Bronchial epithelial cell (primary cell): ENCODE measurements around the gene ZBTB45. TPM values are rescaled to one million over a fixed set of nuclear protein-coding genes. Genes with fewer than 3 reads are reported as not detected.
A peak's percentile ranks its signal among the peaks of the same experiment; 100 is the strongest.

Experiments
- DNase-seq: peaks from one replicate; pipeline ENCODE4 v3.0.0-alpha.2; 2010; ENCODE audit warnings: low read depth
- FAIRE-seq: peaks from 2 replicates; lab custom pipeline; 2011; peaks lifted over from hg19 to GRCh38; lab: Jason Lieb, UNC
- H3K27me3 ChIP-seq: 2 replicates; pipeline ENCODE4 v1.5.1; 2011; ENCODE audit warnings: low read length; ENCODE audit not compliant: control insufficient read depth, insufficient read depth
- H3K36me3 ChIP-seq: 2 replicates; pipeline ENCODE4 v1.5.1; 2011; ENCODE audit warnings: low read length; ENCODE audit not compliant: control insufficient read depth, insufficient read depth
- H3K4me3 ChIP-seq: 2 replicates; pipeline ENCODE4 v1.5.1; 2011; ENCODE audit warnings: mild to moderate bottlenecking, low read depth, low read length, control low read depth
- CTCF ChIP-seq: IDR thresholded peaks from 2 replicates; pipeline ENCODE4 v1.5.1; 2011; ENCODE audit warnings: mild to moderate bottlenecking, moderate library complexity, low read length, control low read depth, inconsistent platforms; ENCODE audit not compliant: insufficient read depth, severe bottlenecking
- total RNA-seq: library from RNA; depleted of rRNA; stranded (reverse); fragments of >200 nt; gene quantifications from 2 replicates; pipeline ENCODE4 v1.2.1, GENCODE V29; 2014

Gene ZBTB45
- total RNA-seq, 1 donor from 2014 or later: 3.4 TPM

- no peak for FAIRE-seq
- H3K36me3 ChIP-seq: peaks cover 16% of the 10 kb centered on the region
- no peak overlapping the region for H3K4me3 ChIP-seq
Measured at GRCh38 chr19:58469241-58470013, 50.2 kb downstream of the ZBTB45 start.

GRCh38 chr19:58468216-58468839 lies 51.3 kb downstream of the ZBTB45 start:
- H3K36me3 ChIP-seq: peaks cover 14% of the 10 kb centered on the region
- H3K27me3 ChIP-seq: no peaks in the 10 kb centered on the region
- DNase-seq (peak; percentile 40), FAIRE-seq (peak; percentile 13)
- no peak overlapping the region for H3K4me3 ChIP-seq
- TF ChIP-seq CTCF: peak; percentile 8

More at GRCh38 chr19:58469241-58470013, 50.2 kb downstream of the ZBTB45 start:
- no peak for TF ChIP-seq CTCF
- DNase-seq: no peak
- no peaks in the 10 kb centered on the region for H3K27me3 ChIP-seq

GRCh38 chr19:58466760-58467589 lies 52.6 kb downstream of the ZBTB45 start, which contains the start of gene ZNF324:
TSS of gene ZNF324 (plus strand) at chr19:58467080. CDS start at chr19:58469186, 2,106 bp downstream.
- FAIRE-seq (no peak), DNase-seq (peak; percentile 89)
- H3K4me3 ChIP-seq: peak within 1 kb of the TSS; percentile 96
- no peaks in the 10 kb centered on the region for H3K27me3 ChIP-seq
- TF ChIP-seq CTCF: no peak
- peaks cover 5% of the 10 kb centered on the region for H3K36me3 ChIP-seq

- no peak for TF ChIP-seq CTCF
- DNase-seq: no peak
- no peak for FAIRE-seq
- H3K27me3 ChIP-seq: no peaks in the 10 kb centered on the region
- peak overlapping the region; percentile 96 for H3K4me3 ChIP-seq
- H3K36me3 ChIP-seq: peaks cover 5% of the 10 kb centered on the region
Measured at GRCh38 chr19:58466089-58466759, 53.4 kb downstream of the ZBTB45 start.

Other genes with a start within 250 kb of the ZBTB45 start
- 2.3 and 2.4 TPM in 2 replicates for gene ZNF8, start 240.9 kb downstream of the ZBTB45 start, total RNA-seq
- gene ERVK3-1, start 214.4 kb downstream of the ZBTB45 start, total RNA-seq: 50.7 and 59.2 TPM in 2 replicates
- 1.8 and 2.2 TPM in 2 replicates for gene ZSCAN22, start 192.8 kb downstream of the ZBTB45 start, total RNA-seq
- 2.1 and 4.7 TPM in 2 replicates for gene A1BG, start 166.3 kb downstream of the ZBTB45 start, total RNA-seq
- gene ZNF497, start 157.1 kb downstream of the ZBTB45 start, total RNA-seq: 0.53 and 2.2 TPM in 2 replicates
- 2.4 and 2.6 TPM in 2 replicates for gene ZNF837, start 138.8 kb downstream of the ZBTB45 start, total RNA-seq
- gene RPS5, start 132.5 kb downstream of the ZBTB45 start, total RNA-seq: 3,518 and 4,823 TPM in 2 replicates
- 0.79 and 1.9 TPM in 2 replicates for gene RNF225, start 124.2 kb downstream of the ZBTB45 start, total RNA-seq
- 8.2 and 9.7 TPM in 2 replicates for gene ZNF584, start 111.2 kb downstream of the ZBTB45 start, total RNA-seq
- 5.5 and 5.8 TPM in 2 replicates for gene ZNF132, start 79.7 kb downstream of the ZBTB45 start, total RNA-seq
- 8.8 and 10.8 TPM in 2 replicates for gene ZNF324B, start 68.2 kb downstream of the ZBTB45 start, total RNA-seq
- gene ZNF324, start 52.7 kb downstream of the ZBTB45 start, total RNA-seq: 9.7 and 10.5 TPM in 2 replicates
- gene ZNF446, start 43.5 kb downstream of the ZBTB45 start, total RNA-seq: 2.4 and 3.7 TPM in 2 replicates
- 11.1 and 28.8 TPM in 2 replicates for gene SLC27A5, start 7.8 kb downstream of the ZBTB45 start, total RNA-seq
- 270 and 277 TPM in 2 replicates for gene TRIM28, start 24.3 kb upstream of the ZBTB45 start, total RNA-seq
- gene CHMP2A, start 35.3 kb upstream of the ZBTB45 start, total RNA-seq: 166 and 219 TPM in 2 replicates
- 128 and 159 TPM in 2 replicates for gene UBE2M, start 38.8 kb upstream of the ZBTB45 start, total RNA-seq
- gene MZF1, start 53.5 kb upstream of the ZBTB45 start, total RNA-seq: 14.7 and 17.8 TPM in 2 replicates